Measurements from ENCODE around the gene TRIML1. TPM values are rescaled to one million over a fixed set of nuclear protein-coding genes. Genes with fewer than 3 reads are reported as not detected.

TRIML1 gene
- total RNA-seq, 4 donors from 2014 or later: not detected

DNA sequence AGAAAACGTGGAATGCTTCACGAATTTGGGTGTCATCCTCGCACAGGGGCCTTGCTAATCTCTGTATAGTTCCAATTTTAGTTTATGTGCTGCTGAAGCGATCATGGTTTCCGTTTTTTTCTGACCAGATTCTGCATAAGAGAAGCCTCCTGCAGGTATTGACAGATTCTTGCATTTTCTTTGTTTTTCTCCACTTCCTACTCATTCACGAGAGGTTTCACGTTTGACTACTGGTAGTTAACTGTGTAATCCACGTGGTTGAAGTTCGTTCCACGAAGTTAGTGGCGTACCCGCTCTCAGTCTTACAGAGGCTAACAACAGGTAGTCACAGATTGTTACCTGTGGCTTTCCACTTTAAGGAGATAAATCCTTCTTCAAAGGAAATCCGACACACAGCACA is 17.7 kb upstream of the TRIML1 start:
- H3K4me1 ChIP-seq: no peaks in the 10 kb centered on the region
- H3K9me3 ChIP-seq: no peaks in the 10 kb centered on the region
- TF ChIP-seq POLR2A (IDR thresholded peaks at IDR 0.05) (no peak), EP300 (IDR thresholded peaks at IDR 0.05) (no peak), CTCF (IDR thresholded peaks at IDR 0.05) (no peak)
- no peak for DNase-seq (ENCODE audit: low spot score in 2 of 2)
- H3K4me3 ChIP-seq: no peak overlapping the region
- H3K27me3 ChIP-seq: no peaks in the 10 kb centered on the region
- H3K27ac ChIP-seq: no peak overlapping the region
- WGBS, 2 donors: 64 to 66% methylated on average over 13 of the region's 13 CpGs
- no peaks in the 10 kb centered on the region for H3K36me3 ChIP-seq

DNA sequence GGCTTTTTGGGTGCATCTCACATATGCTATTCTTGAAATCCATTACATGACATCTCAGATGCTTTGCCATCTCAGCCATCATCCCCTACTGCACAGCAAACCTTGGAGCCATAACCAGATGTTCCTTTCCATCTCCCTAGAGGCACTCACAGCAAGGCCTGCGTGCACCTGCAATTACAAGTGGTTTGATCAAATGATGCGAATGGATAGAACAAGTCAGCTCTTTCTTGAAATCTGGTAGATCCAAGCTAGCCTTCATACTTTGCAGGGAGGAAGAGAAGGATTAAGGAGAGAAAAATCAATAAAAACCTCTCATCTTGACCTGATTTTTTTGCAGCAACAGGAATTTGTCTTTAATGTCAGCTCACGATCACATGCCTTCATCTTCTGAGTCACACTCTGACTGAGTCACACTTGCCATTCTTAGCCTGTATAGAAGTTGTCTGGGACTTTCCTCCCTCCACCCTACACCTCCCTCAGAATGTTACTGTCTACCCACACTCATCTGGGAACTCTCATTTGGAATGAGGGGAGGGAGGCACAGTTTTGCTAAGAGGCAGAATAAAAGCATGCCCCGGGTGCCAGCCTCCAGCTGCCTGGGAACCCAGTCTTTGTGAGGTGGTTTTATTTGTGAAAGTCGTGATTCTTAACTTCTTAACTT is 11.9 kb upstream of the TRIML1 start:
- no peak overlapping the region for H3K4me3 ChIP-seq
- no peak for DNase-seq (ENCODE audit: low spot score in 2 of 2)
- TF ChIP-seq EP300 (IDR thresholded peaks at IDR 0.05): no peak
- WGBS, 2 donors: 47 to 61% methylated on average over 5 of the region's 5 CpGs
- H3K27ac ChIP-seq: no peak overlapping the region
- no peaks in the 10 kb centered on the region for H3K27me3 ChIP-seq
- H3K36me3 ChIP-seq: no peaks in the 10 kb centered on the region
- H3K4me1 ChIP-seq: no peaks in the 10 kb centered on the region
- H3K9me3 ChIP-seq: no peaks in the 10 kb centered on the region

- no peak for DNase-seq (ENCODE audit: low spot score in 2 of 2)
- TF ChIP-seq CTCF (IDR thresholded peaks at IDR 0.05) (no peak), POLR2A (IDR thresholded peaks at IDR 0.05) (no peak), EP300 (IDR thresholded peaks at IDR 0.05) (no peak)
- Histone ChIP-seq H3K27me3 (no peaks in the 10 kb centered on the region), H3K27ac (no peak overlapping the region), H3K4me1 (no peaks in the 10 kb centered on the region), H3K4me3 (no peak overlapping the region), H3K9me3 (no peaks in the 10 kb centered on the region), H3K36me3 (no peaks in the 10 kb centered on the region)
- 76 to 80% methylated on average over 4 of the region's 4 CpGs for whole genome bisulfite sequencing, 2 donors
Measured at GRCh38 chr4:188130355-188130754, 8.9 kb upstream of the TRIML1 start.

DNA sequence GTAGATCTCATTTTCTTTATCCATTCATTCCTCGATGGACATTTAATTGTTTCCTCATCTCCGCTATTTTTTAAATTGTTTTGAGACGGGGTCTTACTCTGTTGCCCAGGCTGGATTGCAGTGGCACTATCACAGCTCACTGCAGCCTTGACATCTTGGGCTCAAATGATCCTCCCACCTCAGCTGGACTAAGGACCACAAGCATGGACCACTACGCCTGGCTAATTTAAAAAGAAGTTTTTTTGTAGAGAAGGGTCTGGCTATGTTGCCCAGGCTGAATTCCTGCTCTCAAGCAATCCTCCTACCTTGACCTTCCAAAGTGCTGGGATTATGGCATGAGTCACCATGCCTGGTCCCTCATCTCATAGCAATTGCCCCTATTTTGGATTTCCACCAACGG is 7.0 kb upstream of the TRIML1 start:
- H3K9me3 ChIP-seq: no peaks in the 10 kb centered on the region
- no peaks in the 10 kb centered on the region for H3K36me3 ChIP-seq
- DNase-seq (ENCODE audit: low spot score in 2 of 2): no peak
- WGBS, 2 donors: 93 to 95% methylated on average over 5 of the region's 5 CpGs
- H3K27ac ChIP-seq: no peak overlapping the region
- H3K4me3 ChIP-seq: no peak overlapping the region
- H3K4me1 ChIP-seq: no peaks in the 10 kb centered on the region
- no peak for TF ChIP-seq EP300 (IDR thresholded peaks at IDR 0.05)
- no peaks in the 10 kb centered on the region for H3K27me3 ChIP-seq

DNA sequence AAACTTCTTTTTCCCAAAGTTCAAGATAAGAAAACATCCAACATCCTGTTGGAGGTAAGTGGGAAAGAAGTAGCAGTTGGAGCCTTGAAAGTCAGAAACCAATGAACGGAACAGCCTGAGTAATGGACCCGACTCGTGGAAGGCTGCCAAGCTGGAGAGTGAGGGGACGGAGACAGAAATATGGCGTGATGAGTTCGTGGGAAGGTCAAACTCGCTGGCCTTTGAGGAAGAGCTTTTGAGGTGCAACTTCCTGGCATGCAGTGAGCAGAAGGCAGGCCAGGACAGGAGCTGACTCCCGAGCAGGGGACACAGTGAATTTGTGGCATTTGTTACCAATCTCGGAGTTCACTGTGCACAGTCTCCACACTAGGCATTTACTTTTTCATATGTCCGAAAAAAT is 1.0 kb upstream of the TRIML1 start:
- no peak overlapping the region for H3K27ac ChIP-seq
- no peak for DNase-seq (ENCODE audit: low spot score in 2 of 2)
- 73 to 77% methylated on average over 10 of the region's 10 CpGs for WGBS, 2 donors
- no peaks in the 10 kb centered on the region for H3K27me3 ChIP-seq
- H3K4me1 ChIP-seq: no peaks in the 10 kb centered on the region
- H3K9me3 ChIP-seq: no peaks in the 10 kb centered on the region
- no peak overlapping the region for H3K4me3 ChIP-seq
- H3K36me3 ChIP-seq: no peaks in the 10 kb centered on the region
- TF ChIP-seq EP300 (IDR thresholded peaks at IDR 0.05): no peak
- no peak for TF ChIP-seq POLR2A (IDR thresholded peaks at IDR 0.05)
- TF ChIP-seq CTCF (IDR thresholded peaks at IDR 0.05): no peak

DNA sequence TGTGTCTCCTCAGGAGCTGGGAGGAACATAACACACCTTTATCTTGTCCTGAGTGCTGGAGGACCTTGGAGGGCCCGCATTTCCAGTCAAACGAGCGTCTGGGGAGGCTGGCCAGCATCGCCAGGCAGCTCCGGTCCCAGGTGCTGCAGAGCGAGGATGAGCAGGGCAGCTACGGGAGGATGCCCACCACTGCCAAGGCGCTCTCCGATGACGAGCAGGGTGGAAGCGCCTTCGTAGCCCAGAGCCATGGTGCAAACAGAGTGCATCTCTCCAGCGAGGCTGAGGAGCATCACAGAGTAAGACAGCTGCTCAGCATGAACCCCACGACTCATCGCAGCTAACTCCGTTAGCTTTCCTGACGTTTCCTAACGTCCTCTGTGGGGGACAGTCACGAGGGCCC is 430 bp downstream of the TRIML1 start:
- Histone ChIP-seq H3K27me3 (no peaks in the 10 kb centered on the region), H3K4me1 (no peaks in the 10 kb centered on the region), H3K27ac (no peak overlapping the region), H3K36me3 (no peaks in the 10 kb centered on the region), H3K4me3 (no peak overlapping the region), H3K9me3 (no peaks in the 10 kb centered on the region)
- 88 to 89% methylated on average over 19 of the region's 19 CpGs for WGBS, 2 donors
- DNase-seq (ENCODE audit: low spot score in 2 of 2): no peak
- TF ChIP-seq POLR2A (IDR thresholded peaks at IDR 0.05) (no peak), CTCF (IDR thresholded peaks at IDR 0.05) (no peak), EP300 (IDR thresholded peaks at IDR 0.05) (no peak)
